ENCODE data around the gene OPHN1. TPM values are rescaled to one million over a fixed set of nuclear protein-coding genes. Genes with fewer than 3 reads are reported as not detected.
"Not testable (repeated sequence)": the region's sequence is repeated elsewhere in the genome, so short reads cannot be mapped to it uniquely, and the experiment has no call there.

Gene OPHN1
- polyA plus RNA-seq, 4 donors, result 8.4 to 12.7 (median 8.6) TPM

GRCh38 chrX:68422478-68422877, 10.8 kb downstream of the OPHN1 start:
- no peak for DNase-seq (ENCODE audit: low read depth in 4 of 4, low spot score in 3 of 4)

- DNase-seq (ENCODE audit: low read depth in 4 of 4, low spot score in 3 of 4), result no peak
These were observed 11.7 kb downstream of the OPHN1 start for GRCh38 chrX:68421636-68422035.

- no peak for DNase-seq (ENCODE audit: low read depth in 4 of 4, low spot score in 3 of 4)
These were observed 12.7 kb downstream of the OPHN1 start for GRCh38 chrX:68420559-68420958.

- DNase-seq (ENCODE audit: low read depth in 4 of 4, low spot score in 3 of 4), result no peak
These were observed 13.3 kb downstream of the OPHN1 start for GRCh38 chrX:68419975-68420374.

- no peak for DNase-seq (ENCODE audit: low read depth in 4 of 4, low spot score in 3 of 4)
These were observed 15.6 kb downstream of the OPHN1 start for GRCh38 chrX:68417651-68418050.

GRCh38 chrX:68416592-68416991, 16.7 kb downstream of the OPHN1 start:
- DNase-seq (ENCODE audit: low read depth in 4 of 4, low spot score in 3 of 4), result no peak

GRCh38 chrX:68415316-68415715, 18.0 kb downstream of the OPHN1 start:
- DNase-seq (ENCODE audit: low read depth in 4 of 4, low spot score in 3 of 4), result no peak

- DNase-seq (ENCODE audit: low read depth in 4 of 4, low spot score in 3 of 4), result no peak
These were observed 20.0 kb downstream of the OPHN1 start for GRCh38 chrX:68413254-68413653.

GRCh38 chrX:68411729-68412128, 21.6 kb downstream of the OPHN1 start:
- no peak for DNase-seq (ENCODE audit: low read depth in 4 of 4, low spot score in 3 of 4)

GRCh38 chrX:68409194-68409593, 24.1 kb downstream of the OPHN1 start:
- DNase-seq (ENCODE audit: low read depth in 4 of 4, low spot score in 3 of 4), result no peak

- DNase-seq (ENCODE audit: low read depth in 4 of 4, low spot score in 3 of 4), result no peak
These were observed 29.8 kb downstream of the OPHN1 start for GRCh38 chrX:68403522-68403921.

- no peak for DNase-seq (ENCODE audit: low read depth in 4 of 4, low spot score in 3 of 4)
These were observed 30.3 kb downstream of the OPHN1 start for GRCh38 chrX:68403038-68403437.

- no peak for DNase-seq (ENCODE audit: low read depth in 4 of 4, low spot score in 3 of 4)
These were observed 31.2 kb downstream of the OPHN1 start for GRCh38 chrX:68402094-68402493.

- DNase-seq (ENCODE audit: low read depth in 4 of 4, low spot score in 3 of 4), result no peak
These were observed 35.0 kb downstream of the OPHN1 start for GRCh38 chrX:68398291-68398690.

GRCh38 chrX:68396953-68397352, 36.3 kb downstream of the OPHN1 start:
- DNase-seq (ENCODE audit: low read depth in 4 of 4, low spot score in 3 of 4), result no peak

GRCh38 chrX:68389419-68389960, 43.8 kb downstream of the OPHN1 start:
- not testable (repeated sequence) for DNase-seq (ENCODE audit: low read depth in 4 of 4, low spot score in 3 of 4)

GRCh38 chrX:68387776-68388175, 45.5 kb downstream of the OPHN1 start:
- no peak for DNase-seq (ENCODE audit: low read depth in 4 of 4, low spot score in 3 of 4)

GRCh38 chrX:68383540-68383939, 49.8 kb downstream of the OPHN1 start:
- no peak for DNase-seq (ENCODE audit: low read depth in 4 of 4, low spot score in 3 of 4)

- not testable (repeated sequence) for DNase-seq (ENCODE audit: low read depth in 4 of 4, low spot score in 3 of 4)
These were observed 55.7 kb downstream of the OPHN1 start for GRCh38 chrX:68377579-68377978.

GRCh38 chrX:68376373-68376772, 56.9 kb downstream of the OPHN1 start:
- no peak for DNase-seq (ENCODE audit: low read depth in 4 of 4, low spot score in 3 of 4)

GRCh38 chrX:68375803-68376202, 57.5 kb downstream of the OPHN1 start:
- DNase-seq (ENCODE audit: low read depth in 4 of 4, low spot score in 3 of 4), result no peak

GRCh38 chrX:68372665-68373064, 60.6 kb downstream of the OPHN1 start:
- no peak for DNase-seq (ENCODE audit: low read depth in 4 of 4, low spot score in 3 of 4)

GRCh38 chrX:68369559-68369958, 63.7 kb downstream of the OPHN1 start:
- DNase-seq (ENCODE audit: low read depth in 4 of 4, low spot score in 3 of 4), result no peak

Data from left renal pelvis (tissue), 4 donors.